NCI-H526 (cell line): Measurements from ENCODE around the gene SLX4IP.

Experiments used
- DNase-seq, 2 experiments: peaks; one replicate each; lab custom pipeline; 2025; lab: John Stamatoyannopoulos, UW

The SLX4IP gene

DNA sequence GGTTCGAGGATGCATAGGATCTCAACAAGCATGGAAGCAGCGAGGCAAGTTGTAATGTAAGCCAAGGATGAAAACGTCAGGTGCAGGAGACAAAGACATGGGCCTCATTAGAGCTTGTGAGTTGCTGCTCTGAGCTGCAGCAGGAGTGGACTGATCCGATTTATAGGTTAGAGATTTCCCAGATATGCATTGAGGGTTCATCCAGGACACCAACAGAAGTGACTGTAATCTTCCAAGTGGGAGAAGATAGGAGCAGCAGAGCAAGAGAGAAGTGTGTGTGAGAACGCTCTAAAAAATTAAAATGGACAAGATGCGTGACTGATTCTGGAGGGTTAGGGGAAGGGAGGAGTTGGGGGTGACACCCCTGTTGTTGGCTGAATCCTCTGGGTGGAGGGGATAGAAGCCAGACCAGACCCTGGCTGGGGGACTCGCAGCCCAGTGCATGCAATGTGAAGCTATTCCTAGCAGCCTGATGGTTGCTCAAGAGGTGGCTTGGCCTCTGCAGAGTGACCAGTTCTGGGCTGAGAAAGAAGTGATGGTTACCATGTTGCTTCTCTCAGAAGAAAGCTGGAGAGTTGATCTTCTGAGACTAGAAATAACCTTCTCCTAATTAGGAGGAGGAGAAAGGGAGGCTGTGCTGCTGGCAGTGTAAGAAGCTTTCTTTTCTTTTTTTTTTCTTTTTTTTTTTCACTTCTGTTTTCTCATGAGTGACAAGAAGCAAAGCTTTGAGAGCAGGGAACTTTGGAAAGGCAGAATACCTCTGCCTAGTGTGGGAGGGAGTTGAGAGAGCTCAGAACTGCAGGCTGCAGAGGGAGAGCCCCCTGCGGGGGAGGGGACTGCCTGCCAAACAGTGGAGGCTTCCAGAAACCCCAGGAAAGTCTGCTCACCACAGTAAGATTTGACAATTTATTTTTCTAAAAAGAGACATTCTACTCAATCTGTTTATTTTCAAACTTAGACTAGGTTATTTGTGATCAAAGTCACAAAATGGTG is 116.9 kb downstream of the SLX4IP start:
- DNase-seq: no peak

DNA sequence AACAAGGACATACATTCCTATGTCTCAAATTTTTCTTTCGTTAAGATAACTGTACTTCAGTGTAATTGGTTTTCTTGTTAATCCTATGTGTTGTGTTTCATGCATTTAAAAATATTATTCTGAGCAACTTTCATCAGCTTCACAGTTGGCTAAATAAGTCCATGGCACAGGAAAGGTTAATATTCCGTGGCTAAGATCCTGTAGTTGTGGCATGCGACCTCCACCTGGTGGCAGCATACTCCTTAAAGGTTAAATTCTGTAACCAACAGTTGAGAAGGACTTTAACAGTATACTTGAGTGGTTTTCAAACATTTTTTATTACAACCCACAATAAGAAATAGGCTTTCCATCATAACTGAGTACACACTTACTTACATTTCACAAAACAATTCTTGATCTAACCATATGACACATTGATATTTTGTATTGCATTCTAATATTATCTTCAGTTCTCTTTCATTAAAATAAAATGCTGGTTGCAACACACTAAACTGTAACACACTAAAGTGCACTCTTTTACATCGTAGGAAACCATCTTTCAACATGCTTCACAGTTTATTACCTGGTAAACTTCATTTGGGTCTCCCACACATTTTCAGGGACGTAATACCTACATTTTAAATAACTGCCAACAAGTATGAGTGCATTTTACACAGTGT is 118.3 kb downstream of the SLX4IP start:
- peak; percentile 62 to 83 for DNase-seq

DNA sequence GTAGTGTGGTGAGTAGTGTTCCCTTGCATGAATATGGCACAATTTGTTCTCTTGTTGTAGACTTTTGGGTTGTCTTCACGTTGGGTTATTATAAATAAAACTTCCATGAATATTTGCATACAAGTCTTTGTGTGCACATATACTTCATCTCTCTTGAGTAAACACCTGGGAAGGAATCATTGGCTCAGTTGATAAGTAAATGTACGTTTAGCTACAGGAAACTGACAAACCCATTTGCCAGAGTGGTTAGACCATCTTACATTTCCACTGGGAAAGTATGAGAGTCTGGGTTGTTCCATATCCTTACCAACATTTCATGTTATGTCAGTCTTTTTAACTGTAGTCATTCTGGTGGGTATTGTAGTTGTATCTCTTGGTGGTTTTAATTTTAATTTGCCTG is 119.2 kb downstream of the SLX4IP start:
- DNase-seq: no peak

DNA sequence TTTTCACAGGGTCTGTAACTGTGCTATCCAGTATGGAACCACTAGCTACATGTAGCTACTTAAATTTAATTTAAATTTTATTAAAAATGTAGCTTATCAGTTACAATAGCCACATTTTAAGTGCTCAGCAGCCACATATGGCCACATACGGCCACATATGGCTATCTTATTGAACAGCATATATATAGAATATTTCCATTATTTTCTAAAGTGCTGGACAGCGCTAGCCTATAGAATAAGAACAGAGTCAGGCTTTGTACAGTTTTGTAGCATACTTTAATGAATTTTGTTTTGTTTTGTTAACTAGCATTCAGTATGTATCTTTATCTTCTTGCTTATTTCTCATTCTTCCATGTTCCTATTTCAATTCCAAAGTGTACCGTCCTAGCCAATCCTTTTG is 120.3 kb downstream of the SLX4IP start:
- no peak for DNase-seq

DNA sequence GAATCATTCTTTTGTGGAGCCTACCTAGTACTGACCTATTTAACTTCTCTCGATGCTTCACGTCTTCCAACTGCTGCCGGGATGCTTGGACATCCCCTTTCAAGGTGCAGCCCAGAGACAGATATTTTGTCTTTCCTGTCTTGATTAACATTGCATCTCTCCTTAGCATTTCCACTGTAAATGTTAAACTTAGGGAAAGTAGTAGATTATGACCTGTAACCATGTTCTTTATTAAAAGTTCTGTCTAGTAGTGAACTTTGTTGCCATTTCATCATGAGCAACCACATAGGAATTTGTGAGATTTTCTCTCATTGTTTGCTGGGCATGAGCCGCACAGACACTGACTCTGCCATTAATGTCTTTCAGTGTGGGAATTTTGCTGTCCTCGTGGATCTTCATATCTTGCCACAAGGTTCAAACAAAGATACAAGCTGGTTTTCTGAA is 120.8 kb downstream of the SLX4IP start:
- DNase-seq: no peak

DNA sequence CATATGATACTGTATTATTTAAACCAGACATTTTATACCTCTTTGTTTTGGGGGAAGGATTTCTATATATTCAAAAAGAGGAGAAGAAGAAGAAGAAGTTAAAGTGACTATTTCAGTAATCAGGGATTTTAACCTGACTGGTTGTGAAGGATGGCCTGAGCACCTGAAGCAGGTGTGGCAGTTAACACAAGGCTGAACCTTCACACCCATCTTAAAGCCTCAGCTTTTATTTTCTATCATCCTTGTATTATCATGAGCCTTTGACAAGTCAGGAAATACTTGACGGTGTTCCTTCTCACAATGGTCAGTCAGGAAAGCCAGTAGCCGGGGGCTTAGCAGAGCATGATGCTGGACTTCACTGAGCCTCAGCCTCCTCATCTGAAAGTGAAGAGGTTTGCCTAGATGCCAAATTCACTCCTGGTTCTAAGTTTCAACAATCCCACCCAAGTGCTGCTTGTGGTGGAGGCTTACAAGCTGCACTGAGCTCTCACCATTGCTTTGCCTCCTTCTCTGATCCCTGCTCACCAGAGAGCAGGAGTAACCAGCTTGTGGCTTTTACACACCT is 121.5 kb downstream of the SLX4IP start:
- no peak for DNase-seq

DNA sequence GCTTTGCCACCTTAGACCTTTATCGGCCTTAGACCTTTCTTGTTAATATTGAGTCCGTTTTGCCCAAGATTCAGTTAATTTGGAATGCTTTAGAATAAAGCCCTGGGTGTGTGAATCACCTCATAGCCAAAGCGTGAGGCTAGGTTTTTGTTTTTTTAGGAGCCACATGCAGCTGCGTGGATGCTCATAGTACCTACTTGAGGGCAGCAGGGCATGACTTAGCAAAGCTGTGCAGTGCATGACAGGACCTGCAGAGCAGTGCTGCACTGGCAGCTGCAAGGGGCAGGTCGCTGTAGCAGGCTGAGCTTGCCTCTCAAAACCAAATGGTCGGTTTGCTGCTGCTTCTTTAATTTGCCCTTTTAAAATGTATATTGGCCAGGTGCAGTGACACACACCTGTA is 122.6 kb downstream of the SLX4IP start:
- DNase-seq: no peak

DNA sequence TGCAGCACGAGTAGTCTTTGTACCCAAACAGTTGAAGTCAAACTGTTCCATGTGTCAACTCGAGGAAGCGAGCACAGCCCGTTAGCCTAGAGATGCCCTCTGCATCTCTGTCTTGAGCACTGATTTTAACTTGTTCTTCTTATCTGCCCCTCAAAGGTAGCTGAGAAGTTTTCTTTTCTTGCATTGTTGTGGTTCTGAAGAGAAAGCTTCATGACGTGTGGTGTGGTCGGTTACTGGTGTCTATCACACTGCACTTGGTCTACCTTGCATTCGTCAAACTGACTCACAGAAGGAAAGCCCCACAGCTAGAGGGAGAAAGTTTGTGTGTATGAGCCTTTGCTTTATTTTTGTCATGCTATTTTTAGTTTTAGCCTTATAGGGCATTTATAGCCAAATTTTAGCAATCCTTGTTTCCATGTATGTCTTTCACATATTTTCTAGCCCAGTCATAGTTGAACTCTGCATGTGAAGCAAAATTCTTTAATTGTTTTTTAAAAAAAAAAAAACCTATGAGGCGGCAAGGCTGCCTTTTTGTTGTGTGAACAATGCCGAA is 123.6 kb downstream of the SLX4IP start:
- no peak for DNase-seq

DNA sequence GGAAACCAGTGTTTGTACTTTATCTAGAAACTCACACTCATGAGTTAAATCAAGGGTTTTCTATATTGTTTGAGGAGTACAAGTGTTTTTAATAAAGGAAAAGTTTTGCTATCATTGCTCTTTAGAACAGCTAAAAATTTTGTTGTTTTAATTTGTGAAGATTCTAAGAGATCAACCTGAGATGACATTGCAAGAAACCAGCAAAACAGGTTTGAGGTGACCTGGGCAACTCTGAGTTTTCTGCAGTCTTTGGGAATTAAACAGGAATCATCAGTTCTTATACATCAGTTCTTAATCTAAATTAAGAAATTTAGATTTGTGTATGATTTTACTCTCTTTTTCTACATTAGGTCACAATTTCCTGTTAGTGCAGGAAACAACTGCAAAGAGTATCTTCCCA is 124.2 kb downstream of the SLX4IP start:
- no peak for DNase-seq

DNA sequence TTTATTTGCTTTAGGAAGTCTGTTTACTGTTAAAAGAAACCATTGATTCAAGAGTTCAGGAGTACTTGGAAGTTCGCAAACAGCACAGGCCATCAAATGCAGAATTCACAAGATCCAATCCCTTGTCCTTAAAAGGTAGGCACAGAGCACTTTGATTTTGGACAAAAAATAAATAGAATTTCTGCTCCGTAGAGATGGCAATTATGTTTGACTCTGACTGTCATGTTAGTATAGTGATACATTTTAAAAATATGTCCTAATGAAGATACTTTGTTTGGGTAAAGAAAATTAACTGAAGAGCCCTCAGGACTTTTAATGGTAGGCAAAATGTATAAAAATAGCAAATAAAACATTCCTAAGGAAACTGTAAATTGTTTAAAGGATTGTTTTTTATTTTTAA is 125.6 kb downstream of the SLX4IP start:
- no peak for DNase-seq

DNA sequence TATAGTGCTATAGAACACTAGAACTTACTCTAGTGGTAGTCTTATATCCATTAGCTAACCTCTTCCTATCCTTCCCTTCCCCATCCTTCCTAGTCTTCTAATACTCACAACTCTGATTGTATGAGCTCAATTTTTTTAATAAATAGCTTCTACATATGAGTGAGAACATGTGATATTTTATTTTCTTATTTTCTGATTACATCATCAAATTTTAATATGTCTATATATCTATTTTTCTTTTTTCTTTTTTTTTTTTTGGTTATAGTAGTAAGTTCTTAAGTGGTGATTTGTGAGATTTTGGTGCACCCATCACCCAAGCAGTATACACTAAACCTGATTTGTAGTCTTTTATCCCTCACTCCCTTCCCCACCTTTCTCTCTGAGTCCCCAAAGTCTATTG is 126.2 kb downstream of the SLX4IP start:
- no peak for DNase-seq

DNA sequence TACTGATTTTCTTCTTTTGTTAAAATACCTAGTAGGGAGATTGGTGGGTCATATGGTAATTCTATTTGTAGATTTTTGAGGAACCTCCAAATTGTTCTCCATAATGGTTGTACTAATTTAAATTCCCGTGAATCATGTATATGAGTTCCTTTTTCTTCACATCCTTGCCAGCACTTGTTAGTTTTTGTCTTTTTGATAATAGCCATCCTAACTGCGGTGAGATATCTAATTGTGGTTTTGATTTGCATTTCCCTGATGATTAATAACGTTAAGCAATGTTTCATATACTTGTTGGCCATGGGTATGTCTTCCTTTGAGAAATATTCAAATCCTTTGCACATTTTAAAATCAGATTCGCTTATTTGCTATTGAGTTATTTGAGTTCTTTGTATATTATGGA is 127.8 kb downstream of the SLX4IP start:
- no peak for DNase-seq

DNA sequence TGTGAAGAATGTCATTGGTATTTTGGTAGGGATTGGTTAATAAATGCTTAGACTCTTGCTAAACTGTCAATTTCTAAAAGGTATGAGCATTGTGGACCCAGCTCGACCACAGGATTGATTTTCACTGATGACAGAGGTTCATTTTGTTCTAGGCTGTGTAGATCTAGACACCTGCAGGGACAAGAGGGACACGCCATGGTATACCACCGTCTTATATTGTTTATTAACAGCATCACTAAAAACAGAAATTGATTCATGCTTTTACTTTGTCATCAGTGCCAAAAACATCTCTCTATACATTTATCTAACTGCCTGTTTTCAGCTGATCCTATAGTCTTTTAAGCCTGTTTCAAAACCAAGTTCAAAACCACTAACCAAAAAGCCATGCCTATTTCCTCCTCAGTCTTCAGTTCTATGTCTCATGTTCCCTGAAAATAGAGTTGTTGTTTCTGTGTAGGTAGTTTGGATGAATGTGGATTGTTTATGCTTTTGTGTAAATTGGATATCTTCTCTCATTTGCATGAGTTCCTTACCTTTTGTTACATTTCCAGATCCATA is 128.9 kb downstream of the SLX4IP start:
- no peak for DNase-seq

DNA sequence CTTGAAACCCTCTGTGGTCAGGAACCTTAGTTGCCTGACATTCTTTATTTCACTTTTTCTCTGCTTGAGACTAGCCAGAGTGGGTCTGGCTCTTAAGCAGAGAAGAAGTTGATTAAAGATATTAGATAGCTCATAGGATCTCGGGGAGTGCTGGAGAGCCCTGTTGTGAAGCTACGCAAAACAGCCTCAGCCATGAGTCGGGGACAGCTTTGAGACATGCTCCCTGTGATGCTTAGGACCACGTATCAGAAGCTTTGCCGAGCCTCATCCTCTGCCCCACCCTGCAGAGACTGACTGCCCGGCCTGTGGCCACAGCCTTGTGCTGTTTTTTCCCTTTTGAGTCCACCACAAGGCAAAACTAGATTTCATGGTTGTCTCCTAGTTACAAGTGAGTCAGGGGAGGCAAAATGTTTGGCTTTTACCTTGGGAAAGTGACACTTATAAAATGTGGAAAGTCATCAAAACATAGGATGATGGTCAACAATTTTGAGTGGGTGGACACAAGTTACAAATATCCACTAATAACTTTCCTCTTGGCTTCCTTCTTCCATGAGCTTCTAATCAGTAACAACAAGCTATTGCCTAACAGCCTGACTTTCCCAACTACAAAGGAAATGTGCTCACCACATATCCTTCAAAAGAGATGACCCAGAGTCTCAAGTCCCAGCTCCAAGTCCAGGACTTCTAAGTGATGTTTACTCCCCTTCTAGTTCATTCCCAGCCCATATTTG is 130.3 kb downstream of the SLX4IP start:
- no peak for DNase-seq

DNA sequence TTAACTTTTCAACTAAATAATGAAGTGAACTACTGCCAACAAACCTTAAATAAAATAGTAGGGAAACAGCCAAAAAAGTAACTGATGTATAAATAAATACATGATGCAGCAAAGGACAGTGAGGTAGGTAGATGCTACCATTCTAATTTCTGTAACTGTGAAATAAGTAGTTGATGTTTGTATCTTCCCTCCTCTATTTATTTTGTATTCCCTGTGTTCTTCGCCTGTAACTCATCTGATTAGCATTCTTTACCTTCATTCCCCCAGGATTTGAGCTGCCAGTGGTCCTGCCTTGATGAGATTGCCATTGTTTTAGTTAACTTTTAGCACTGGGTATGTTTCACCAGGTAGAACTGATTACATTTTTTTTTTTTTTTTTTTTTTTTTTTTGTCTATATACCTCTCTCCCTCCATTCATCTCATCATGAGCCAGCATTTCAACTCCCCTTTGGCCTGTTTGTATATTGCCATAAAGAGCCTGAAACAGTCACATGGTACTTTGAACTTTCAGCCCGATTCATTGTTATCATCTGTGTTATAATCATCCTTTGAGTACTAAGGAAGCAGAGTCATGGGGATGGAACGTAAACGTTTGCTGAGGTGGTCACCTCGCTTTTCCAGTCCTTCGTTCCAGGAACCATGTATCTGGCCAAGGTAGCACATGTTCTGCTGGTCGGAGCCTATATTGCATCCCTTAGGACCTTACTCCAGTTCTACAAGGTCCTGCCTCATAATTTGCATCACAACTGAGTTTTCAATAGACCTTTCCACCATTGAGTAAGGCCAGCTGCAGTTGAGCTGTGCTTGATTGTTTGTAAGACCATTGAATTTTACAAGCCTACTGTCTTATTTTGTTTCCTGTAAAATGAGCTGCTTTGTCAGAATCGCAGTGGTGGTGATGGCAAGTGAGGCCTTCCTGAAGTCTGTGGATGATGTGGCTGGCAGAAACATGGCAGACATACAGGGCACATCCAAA is 131.1 kb downstream of the SLX4IP start:
- no peak for DNase-seq

DNA sequence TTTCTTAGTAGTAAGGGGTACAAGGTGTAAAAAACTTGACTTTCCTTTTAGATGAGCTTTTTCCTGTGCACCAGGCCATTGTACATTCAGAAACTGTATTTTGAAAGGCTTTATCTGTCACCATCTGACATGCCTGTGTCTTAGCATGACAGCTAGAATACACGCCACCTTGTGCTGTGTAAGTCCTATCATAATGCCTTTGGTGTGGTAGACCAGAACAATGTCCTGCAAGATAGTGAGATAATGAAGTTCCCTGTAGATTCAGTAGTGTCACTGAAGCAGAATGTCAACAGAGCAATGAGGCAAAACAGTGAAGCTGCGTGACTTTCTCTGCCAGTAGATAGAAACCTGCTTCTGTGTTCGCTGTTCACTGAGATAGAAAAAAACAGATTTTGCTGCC is 132.9 kb downstream of the SLX4IP start:
- DNase-seq: no peak

DNA sequence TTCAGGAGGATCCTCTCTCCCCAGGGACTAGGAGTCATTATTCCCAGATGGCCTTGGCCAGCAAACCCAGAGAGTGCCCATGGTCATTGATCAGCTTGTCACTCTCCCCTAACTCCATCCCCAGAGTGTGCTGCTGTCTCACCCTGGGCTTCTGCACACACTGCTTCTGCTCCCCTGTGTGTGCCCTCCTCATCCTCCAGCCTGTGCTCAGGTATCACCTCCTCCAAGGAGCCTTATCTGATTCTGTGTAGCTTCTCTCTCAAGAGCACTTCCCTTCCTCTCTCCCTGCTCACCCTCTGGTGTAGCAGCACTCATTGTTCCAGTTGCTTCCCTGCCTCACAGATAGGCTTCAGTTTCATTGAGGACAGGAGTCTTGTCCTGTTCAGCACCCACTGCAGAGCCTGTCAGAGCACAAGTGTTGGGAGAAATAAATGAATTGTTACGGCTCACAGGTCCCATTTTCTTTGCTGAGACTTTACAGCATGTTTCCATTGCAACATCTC is 136.3 kb downstream of the SLX4IP start:
- DNase-seq: no peak

DNA sequence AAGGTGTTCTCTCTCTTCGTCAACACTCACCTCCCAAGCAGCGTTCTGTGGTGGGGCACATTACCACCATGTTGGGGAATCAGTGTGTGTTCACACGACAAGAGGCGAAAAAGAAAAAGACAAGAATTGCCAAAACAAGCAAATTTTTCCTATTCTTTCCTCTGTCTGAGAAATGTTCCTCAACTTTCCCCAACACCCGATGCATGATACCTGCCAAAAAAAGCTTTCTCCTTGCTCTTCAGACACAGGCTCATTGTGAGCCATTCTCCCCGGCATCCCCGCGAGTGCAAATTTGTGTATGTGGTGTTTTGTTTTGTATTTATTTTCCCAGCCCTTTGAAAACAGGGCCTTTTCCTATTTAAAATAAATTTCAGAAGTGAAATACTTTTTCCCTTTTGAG is 137.7 kb downstream of the SLX4IP start:
- no peak for DNase-seq

DNA sequence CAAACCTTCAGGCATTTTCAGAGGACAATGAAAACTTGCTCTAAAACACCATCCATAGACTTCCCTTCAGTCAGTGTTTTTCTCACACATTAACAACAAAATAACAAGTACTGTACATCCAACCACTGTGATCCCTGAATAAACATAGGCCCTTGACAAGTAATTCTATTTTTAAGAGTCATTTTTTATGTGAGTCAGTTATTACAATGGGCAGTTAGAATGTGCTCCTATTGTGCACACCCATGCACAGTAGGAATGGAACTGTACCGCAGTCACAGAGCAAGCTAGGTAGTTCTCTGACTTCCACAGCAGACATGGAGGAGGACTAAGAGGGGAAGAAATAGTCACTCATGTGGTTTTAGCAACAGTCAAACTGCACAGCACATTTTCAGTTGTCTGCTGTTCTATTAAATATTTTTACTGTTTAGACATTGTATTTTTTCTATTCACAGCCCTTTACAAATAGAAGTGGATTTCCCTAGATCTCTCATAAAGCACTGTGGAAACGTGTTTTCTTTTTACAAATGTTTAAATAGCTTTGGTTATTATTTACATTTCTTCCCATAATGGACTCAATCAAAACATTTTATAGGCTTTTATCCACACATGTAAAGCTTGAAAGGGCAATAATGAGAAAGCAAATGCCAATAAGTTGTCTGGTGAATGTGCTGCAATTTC is 138.3 kb downstream of the SLX4IP start:
- DNase-seq: no peak

DNA sequence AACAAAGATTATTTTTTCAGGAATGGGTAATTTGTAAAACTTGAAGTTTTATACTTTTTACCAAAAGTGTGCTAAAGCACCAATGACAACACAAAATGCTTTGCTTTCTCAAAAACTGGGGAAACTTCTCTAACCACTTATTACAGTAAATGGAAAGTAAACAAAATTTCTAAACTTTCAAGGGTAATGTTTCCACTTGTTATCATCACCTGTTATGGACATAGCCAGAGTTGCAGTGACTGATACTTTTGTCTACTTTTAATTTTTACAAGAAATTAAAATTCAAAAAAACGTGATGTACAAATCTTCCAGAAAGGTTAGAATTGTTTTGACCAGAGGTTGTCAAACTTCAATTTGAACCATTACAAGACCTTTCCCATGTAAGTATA is 138.8 kb downstream of the SLX4IP start:
- no peak for DNase-seq
